WTC11 (cell line): ENCODE results near the gene METTL25B. TPM values are rescaled to one million over a fixed set of nuclear protein-coding genes. Genes with fewer than 3 reads are reported as not detected.

Experiments
- ARID4B ChIP-seq: sonication (generic); formaldehyde crosslinking; IDR thresholded peaks from 2 replicates; pipeline ENCODE4 v1.8.0; 2023; ENCODE audit warnings: missing genetic modification reagents, mild to moderate bottlenecking, borderline replicate concordance
- ATF1 ChIP-seq: sonication (generic); formaldehyde crosslinking; IDR thresholded peaks from 2 replicates; pipeline ENCODE4 v1.8.1; 2023; ENCODE audit warnings: mild to moderate bottlenecking, moderate library complexity, missing genetic modification reagents
- ATF6 ChIP-seq: sonication (generic); formaldehyde crosslinking; IDR thresholded peaks from 2 replicates; pipeline ENCODE4 v1.8.1; 2023; ENCODE audit warnings: mild to moderate bottlenecking, missing genetic modification reagents
- CTCF ChIP-seq: fragments of 200-600 bp; IDR thresholded peaks from 2 replicates; pipeline ENCODE4 v1.8.0; 2022; ENCODE audit warnings: antibody characterized with exemption
- E2F5 ChIP-seq: sonication (generic); formaldehyde crosslinking; IDR thresholded peaks from 2 replicates; pipeline ENCODE4 v1.8.1; 2022; ENCODE audit warnings: mild to moderate bottlenecking, moderate library complexity, missing genetic modification reagents
- FOXP1 ChIP-seq: sonication (generic); formaldehyde crosslinking; IDR thresholded peaks from 2 replicates; pipeline ENCODE4 v1.8.0; 2022; ENCODE audit warnings: missing genetic modification reagents, mild to moderate bottlenecking, moderate library complexity, borderline replicate concordance
- GTF2I ChIP-seq: fragments of 250-450 bp; sonication (Bioruptor Pico); conservative IDR thresholded peaks from 2 replicates; pipeline ENCODE4 v1.4.0; 2021; ENCODE audit warnings: mild to moderate bottlenecking
- JUN ChIP-seq: sonication (generic); formaldehyde crosslinking; IDR thresholded peaks from 2 replicates; pipeline ENCODE4 v1.8.0; 2023; ENCODE audit warnings: mild to moderate bottlenecking, missing genetic modification reagents
- MXD4 ChIP-seq: fragments of 250-450 bp; sonication (Bioruptor Pico); IDR thresholded peaks from 2 replicates; pipeline ENCODE4 v1.8.0; 2021; ENCODE audit warnings: mild to moderate bottlenecking, moderate library complexity, borderline replicate concordance
- NR2C2 ChIP-seq: sonication (generic); formaldehyde crosslinking; IDR thresholded peaks from 2 replicates; pipeline ENCODE4 v1.8.0; 2022; ENCODE audit warnings: mild to moderate bottlenecking, missing genetic modification reagents
- SP1 ChIP-seq: sonication (generic); formaldehyde crosslinking; conservative IDR thresholded peaks from 2 replicates; pipeline ENCODE4 v1.8.1; 2022; ENCODE audit warnings: missing genetic modification reagents
- ZBTB43 ChIP-seq: sonication (generic); formaldehyde crosslinking; IDR thresholded peaks from 2 replicates; pipeline ENCODE4 v1.8.1; 2023; ENCODE audit warnings: mild to moderate bottlenecking, missing genetic modification reagents
- ZNF263 ChIP-seq: sonication (generic); formaldehyde crosslinking; IDR thresholded peaks from 2 replicates; pipeline ENCODE4 v1.8.1; 2022; ENCODE audit warnings: low read depth, mild to moderate bottlenecking, moderate library complexity, missing genetic modification reagents
- ZNF396 ChIP-seq: fragments of 250-450 bp; sonication (Bioruptor Pico); IDR thresholded peaks from 2 replicates; pipeline ENCODE4 v1.8.0; 2021; ENCODE audit warnings: mild to moderate bottlenecking, moderate library complexity, borderline replicate concordance
- total RNA-seq: library from RNA; stranded (reverse); gene quantifications from 3 replicates; pipeline ENCODE4 v1.2.3, GENCODE V29; 2021
- TF ChIP-seq, protein P1 (sequence below): sonication (generic); formaldehyde crosslinking; IDR thresholded peaks from 2 replicates; pipeline ENCODE4 v1.8.0; 2023; ENCODE audit warnings: missing genetic modification reagents
- TF ChIP-seq, protein P2 (sequence below): sonication (generic); formaldehyde crosslinking; IDR thresholded peaks from 2 replicates; pipeline ENCODE4 v1.8.1; 2023; ENCODE audit warnings: mild to moderate bottlenecking, missing genetic modification reagents, borderline replicate concordance
- TF ChIP-seq, protein P3 (sequence below): sonication (generic); formaldehyde crosslinking; IDR thresholded peaks from 2 replicates; pipeline ENCODE4 v1.8.1; 2023; ENCODE audit warnings: mild to moderate bottlenecking, missing genetic modification reagents, moderate library complexity
- TF ChIP-seq, protein P4 (sequence below): sonication (generic); formaldehyde crosslinking; IDR thresholded peaks from 2 replicates; pipeline ENCODE4 v1.8.1; 2023; ENCODE audit warnings: mild to moderate bottlenecking, moderate library complexity, missing genetic modification reagents

The METTL25B gene
- total RNA-seq, 1 experiment from 2014 or later, result 32.0 TPM

DNA sequence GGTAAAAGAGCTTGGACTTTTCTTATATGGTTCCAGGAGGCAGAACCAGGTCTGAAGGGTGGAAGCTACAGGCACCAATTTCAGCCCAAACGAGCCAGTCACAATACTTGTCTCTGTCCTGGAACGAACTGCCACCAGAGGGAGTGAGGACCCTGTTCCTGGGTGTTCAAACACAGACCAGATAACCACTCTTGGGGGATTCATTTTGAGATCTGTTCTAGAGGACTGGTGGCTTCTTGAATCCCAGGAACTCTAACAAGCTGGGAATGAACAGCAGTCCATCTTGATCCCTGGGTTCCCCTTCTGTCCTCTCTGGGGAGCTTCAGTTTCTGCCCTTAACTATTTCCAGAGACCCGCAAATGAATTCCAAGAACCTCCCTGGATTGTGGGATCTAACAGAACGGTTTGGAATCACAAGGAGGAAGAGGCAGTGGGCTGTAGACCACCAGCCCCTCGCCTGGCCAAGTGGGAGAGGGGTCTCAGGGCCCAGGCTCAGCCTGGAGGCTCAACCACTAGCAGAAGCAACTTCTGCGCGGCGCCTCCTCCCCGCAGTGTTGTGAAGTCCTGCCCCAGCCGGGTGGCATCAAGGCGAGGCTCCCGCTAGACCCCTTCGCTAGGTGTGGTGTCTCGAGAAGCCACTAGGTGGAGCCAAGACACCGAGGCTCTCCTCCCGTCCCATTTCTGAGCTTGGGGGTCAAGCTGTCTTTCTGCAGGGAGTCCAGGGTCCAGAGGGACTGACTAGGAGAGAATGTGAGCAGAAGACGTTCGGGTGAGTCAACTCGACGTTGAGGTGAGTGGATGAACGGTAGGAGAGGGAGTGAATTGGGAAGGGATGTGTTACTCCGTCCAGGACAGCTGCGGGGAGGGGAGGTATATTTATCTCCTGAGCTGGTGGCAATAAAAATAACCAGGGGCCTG, 39.0 kb upstream of the METTL25B start (continued):
- TF ChIP-seq, protein P1, sequence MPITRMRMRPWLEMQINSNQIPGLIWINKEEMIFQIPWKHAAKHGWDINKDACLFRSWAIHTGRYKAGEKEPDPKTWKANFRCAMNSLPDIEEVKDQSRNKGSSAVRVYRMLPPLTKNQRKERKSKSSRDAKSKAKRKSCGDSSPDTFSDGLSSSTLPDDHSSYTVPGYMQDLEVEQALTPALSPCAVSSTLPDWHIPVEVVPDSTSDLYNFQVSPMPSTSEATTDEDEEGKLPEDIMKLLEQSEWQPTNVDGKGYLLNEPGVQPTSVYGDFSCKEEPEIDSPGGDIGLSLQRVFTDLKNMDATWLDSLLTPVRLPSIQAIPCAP (CRISPR knock-in tag), result no peak
- TF ChIP-seq JUN (CRISPR knock-in tag) (no peak), CTCF (peak; percentile 87), ATF1 (CRISPR knock-in tag) (no peak), GTF2I (CRISPR knock-in tag) (no peak), ZNF396 (CRISPR knock-in tag) (no peak), FOXP1 (CRISPR knock-in tag) (peak; percentile 53; the same call in 1 of the 2 replicates), ARID4B (no peak), ATF6 (no peak), ZBTB43 (CRISPR knock-in tag) (no peak), ZNF263 (CRISPR knock-in tag) (no peak), NR2C2 (no peak), SP1 (peak; percentile 58; the same call in 1 of the 2 replicates), MXD4 (CRISPR knock-in tag) (no peak), E2F5 (CRISPR knock-in tag) (no peak)
- TF ChIP-seq, protein P2, sequence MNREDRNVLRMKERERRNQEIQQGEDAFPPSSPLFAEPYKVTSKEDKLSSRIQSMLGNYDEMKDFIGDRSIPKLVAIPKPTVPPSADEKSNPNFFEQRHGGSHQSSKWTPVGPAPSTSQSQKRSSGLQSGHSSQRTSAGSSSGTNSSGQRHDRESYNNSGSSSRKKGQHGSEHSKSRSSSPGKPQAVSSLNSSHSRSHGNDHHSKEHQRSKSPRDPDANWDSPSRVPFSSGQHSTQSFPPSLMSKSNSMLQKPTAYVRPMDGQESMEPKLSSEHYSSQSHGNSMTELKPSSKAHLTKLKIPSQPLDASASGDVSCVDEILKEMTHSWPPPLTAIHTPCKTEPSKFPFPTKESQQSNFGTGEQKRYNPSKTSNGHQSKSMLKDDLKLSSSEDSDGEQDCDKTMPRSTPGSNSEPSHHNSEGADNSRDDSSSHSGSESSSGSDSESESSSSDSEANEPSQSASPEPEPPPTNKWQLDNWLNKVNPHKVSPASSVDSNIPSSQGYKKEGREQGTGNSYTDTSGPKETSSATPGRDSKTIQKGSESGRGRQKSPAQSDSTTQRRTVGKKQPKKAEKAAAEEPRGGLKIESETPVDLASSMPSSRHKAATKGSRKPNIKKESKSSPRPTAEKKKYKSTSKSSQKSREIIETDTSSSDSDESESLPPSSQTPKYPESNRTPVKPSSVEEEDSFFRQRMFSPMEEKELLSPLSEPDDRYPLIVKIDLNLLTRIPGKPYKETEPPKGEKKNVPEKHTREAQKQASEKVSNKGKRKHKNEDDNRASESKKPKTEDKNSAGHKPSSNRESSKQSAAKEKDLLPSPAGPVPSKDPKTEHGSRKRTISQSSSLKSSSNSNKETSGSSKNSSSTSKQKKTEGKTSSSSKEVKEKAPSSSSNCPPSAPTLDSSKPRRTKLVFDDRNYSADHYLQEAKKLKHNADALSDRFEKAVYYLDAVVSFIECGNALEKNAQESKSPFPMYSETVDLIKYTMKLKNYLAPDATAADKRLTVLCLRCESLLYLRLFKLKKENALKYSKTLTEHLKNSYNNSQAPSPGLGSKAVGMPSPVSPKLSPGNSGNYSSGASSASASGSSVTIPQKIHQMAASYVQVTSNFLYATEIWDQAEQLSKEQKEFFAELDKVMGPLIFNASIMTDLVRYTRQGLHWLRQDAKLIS (CRISPR knock-in tag), result no peak
- TF ChIP-seq, protein P3, sequence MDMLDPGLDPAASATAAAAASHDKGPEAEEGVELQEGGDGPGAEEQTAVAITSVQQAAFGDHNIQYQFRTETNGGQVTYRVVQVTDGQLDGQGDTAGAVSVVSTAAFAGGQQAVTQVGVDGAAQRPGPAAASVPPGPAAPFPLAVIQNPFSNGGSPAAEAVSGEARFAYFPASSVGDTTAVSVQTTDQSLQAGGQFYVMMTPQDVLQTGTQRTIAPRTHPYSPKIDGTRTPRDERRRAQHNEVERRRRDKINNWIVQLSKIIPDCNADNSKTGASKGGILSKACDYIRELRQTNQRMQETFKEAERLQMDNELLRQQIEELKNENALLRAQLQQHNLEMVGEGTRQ (CRISPR knock-in tag), result no peak
- TF ChIP-seq, protein P4, sequence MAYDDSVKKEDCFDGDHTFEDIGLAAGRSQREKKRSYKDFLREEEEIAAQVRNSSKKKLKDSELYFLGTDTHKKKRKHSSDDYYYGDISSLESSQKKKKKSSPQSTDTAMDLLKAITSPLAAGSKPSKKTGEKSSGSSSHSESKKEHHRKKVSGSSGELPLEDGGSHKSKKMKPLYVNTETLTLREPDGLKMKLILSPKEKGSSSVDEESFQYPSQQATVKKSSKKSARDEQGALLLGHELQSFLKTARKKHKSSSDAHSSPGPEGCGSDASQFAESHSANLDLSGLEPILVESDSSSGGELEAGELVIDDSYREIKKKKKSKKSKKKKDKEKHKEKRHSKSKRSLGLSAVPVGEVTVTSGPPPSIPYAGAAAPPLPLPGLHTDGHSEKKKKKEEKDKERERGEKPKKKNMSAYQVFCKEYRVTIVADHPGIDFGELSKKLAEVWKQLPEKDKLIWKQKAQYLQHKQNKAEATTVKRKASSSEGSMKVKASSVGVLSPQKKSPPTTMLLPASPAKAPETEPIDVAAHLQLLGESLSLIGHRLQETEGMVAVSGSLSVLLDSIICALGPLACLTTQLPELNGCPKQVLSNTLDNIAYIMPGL (CRISPR knock-in tag), result peak; percentile 70; the same call in 1 of the 2 replicates
